Activated CD4-positive, alpha-beta T cell treated with anti-CD3 and anti-CD28 coated beads, Interleukin-2, amount 50 U/mL, for 24 hours (primary cell): ENCODE results near the gene CCDC92.

Experiments
- DNase-seq, 2 donors: peaks; one replicate each; pipeline ENCODE4 v3.0.0-alpha.2; 2020; ENCODE audit warnings: low read depth in 1 of 2, low spot score in 1 of 2

The CCDC92 gene

GRCh38 chr12:123937707-123938591 is 34.7 kb downstream of the CCDC92 start:
- peak in 1 of 2 donors; percentile 35 for DNase-seq

GRCh38 chr12:123936956-123937706 is 35.5 kb downstream of the CCDC92 start:
- DNase-seq = no peak

- DNase-seq = no peak
These were observed 36.2 kb downstream of the CCDC92 start for GRCh38 chr12:123936471-123936870.

GRCh38 chr12:123935956-123936355 is 36.7 kb downstream of the CCDC92 start:
- DNase-seq = no peak

- no peak for DNase-seq
These were observed 37.8 kb downstream of the CCDC92 start for GRCh38 chr12:123934829-123935228.

GRCh38 chr12:123934016-123934620 is 38.5 kb downstream of the CCDC92 start:
- DNase-seq = no peak

- no peak for DNase-seq
These were observed 39.4 kb downstream of the CCDC92 start for GRCh38 chr12:123933214-123933613.

GRCh38 chr12:123931686-123932321 is 40.8 kb downstream of the CCDC92 start:
- DNase-seq = peak in 1 of 2 donors; percentile 28

GRCh38 chr12:123929946-123930583 is 42.6 kb downstream of the CCDC92 start:
- no peak for DNase-seq

- DNase-seq = no peak
These were observed 43.7 kb downstream of the CCDC92 start for GRCh38 chr12:123928897-123929296.

GRCh38 chr12:123928274-123928865 is 44.3 kb downstream of the CCDC92 start:
- DNase-seq = no peak

GRCh38 chr12:123924539-123924938 is 48.1 kb downstream of the CCDC92 start:
- DNase-seq = no peak

GRCh38 chr12:123923927-123924326 is 48.7 kb downstream of the CCDC92 start:
- no peak for DNase-seq

- no peak for DNase-seq
These were observed 49.6 kb downstream of the CCDC92 start for GRCh38 chr12:123923038-123923437.

GRCh38 chr12:123919980-123920360 is 52.7 kb downstream of the CCDC92 start:
- DNase-seq = no peak

GRCh38 chr12:123917337-123917850 is 55.2 kb downstream of the CCDC92 start:
- no peak for DNase-seq

GRCh38 chr12:123916729-123917128 is 55.9 kb downstream of the CCDC92 start:
- DNase-seq = peak in 1 of 2 donors; percentile 50

GRCh38 chr12:123914726-123915333 is 57.8 kb downstream of the CCDC92 start:
- DNase-seq = no peak

GRCh38 chr12:123912415-123913380 is 59.9 kb downstream of the CCDC92 start:
- DNase-seq = no peak
